ENCODE data around the gene GAGE10.
"Not testable (repeated sequence)": the region's sequence is repeated elsewhere in the genome, so short reads cannot be mapped to it uniquely, and the experiment has no call there.

- TF ChIP-seq, protein P1, sequence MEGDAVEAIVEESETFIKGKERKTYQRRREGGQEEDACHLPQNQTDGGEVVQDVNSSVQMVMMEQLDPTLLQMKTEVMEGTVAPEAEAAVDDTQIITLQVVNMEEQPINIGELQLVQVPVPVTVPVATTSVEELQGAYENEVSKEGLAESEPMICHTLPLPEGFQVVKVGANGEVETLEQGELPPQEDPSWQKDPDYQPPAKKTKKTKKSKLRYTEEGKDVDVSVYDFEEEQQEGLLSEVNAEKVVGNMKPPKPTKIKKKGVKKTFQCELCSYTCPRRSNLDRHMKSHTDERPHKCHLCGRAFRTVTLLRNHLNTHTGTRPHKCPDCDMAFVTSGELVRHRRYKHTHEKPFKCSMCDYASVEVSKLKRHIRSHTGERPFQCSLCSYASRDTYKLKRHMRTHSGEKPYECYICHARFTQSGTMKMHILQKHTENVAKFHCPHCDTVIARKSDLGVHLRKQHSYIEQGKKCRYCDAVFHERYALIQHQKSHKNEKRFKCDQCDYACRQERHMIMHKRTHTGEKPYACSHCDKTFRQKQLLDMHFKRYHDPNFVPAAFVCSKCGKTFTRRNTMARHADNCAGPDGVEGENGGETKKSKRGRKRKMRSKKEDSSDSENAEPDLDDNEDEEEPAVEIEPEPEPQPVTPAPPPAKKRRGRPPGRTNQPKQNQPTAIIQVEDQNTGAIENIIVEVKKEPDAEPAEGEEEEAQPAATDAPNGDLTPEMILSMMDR (IDR thresholded peaks at IDR 0.05), result not testable (repeated sequence)
- not testable (repeated sequence) for TF ChIP-seq EP300 (IDR thresholded peaks at IDR 0.05)
These were observed 27.0 kb downstream of the GAGE10 start for GRCh38 chrX:49330421-49330820.

Measured in gastroesophageal sphincter (tissue), 3 donors.